ENCODE results near the gene CLIP2.
"Not testable (repeated sequence)": the region's sequence is repeated elsewhere in the genome, so short reads cannot be mapped to it uniquely, and the experiment has no call there.

The CLIP2 gene

DNA sequence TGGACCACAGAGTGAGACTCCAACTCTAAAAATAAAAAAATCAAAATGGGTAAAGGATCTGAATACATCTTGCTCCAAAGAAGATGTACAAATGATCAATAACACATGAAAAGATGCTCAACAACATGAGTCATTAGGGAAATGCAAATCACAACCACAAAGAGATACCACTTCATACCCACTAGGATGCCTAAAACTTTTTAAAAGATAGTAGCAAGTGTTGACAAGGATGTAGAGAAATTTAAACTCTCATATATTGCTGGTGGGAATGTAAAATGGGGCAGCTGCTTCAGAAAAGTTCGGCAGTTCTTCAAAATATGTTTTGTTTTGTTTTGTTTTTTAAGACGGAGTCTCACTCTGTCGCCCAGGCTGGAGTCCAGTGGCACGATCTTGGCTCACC lies 118.8 kb downstream of the CLIP2 start:
- no peak for DNase-seq

DNA sequence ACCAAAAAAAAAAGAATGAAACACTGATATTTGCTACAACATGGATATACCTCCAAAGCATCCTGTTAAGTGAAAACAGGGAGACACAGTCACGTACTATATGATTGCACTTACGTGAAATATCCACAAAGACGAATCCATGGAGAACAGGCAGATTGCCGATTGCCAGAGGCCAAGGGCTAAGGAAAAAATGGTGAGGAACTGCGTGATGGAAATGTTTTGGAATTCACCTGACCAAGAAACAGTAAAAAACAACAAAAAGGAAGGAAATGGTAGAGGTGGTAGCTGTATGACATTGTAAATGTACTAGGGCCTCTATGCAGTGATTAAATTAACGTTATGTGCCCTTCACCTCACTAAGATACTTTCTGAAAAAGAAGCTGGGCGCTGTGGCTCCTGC lies 120.4 kb downstream of the CLIP2 start:
- DNase-seq: no peak

DNA sequence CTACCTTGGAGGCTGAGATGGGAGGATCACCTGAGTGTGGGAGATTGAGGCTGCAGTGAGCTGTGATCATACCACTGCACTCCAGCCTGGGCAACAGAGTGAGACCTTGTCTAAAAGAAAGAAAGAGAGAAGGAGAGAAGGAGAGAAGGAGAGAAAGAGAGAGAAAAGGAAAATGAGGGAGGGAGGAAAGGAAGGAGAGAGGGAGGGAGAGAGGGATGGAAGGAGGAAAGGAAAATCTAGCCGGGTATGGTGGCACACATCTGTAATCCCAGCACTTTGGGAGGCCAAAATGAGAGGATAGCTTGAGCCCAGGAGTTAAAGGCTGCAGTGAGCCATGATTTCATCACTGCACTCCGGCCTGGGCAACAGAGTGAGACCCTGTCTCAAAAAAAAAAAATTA lies 121.6 kb downstream of the CLIP2 start:
- DNase-seq: no peak

DNA sequence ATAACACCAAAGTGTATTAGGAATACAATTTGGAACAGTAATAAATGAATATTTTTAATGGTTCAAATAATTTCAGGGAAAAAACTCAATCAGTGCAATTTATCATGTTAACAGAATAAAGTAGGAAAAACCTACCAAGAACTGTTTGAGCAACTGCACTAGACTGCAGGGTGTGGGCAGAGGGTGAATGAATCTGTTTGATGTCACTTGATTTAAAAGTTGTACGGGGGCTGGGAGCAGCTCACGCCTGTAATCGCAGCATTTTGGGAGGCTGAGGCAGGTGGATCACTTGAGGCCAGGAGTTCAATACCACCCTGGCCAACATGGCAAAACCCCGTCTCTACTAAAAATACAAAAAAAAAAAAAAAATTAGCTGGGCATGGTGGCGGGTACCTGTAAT lies 122.4 kb downstream of the CLIP2 start:
- not testable (repeated sequence) for DNase-seq

DNA sequence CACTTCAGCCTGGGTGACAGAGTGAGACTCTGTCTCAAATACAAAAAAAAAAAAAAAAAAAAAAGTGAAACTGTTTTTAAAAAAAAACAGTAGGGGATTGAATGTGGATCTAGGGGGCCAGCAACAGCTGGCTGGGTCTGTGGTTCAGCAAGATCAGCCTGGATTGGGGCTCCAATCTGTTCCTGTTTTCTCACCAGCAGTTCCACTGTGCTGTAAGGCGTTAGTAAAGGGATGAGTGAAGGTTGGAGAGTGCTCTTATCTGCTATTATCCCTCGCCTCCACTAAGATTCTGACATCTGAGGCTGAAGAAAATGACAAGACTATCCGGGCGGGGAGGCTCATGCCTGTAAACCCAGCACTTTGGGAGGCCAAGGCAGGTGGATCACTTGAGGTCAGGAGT lies 122.8 kb downstream of the CLIP2 start:
- DNase-seq: peak; percentile 43

DNA sequence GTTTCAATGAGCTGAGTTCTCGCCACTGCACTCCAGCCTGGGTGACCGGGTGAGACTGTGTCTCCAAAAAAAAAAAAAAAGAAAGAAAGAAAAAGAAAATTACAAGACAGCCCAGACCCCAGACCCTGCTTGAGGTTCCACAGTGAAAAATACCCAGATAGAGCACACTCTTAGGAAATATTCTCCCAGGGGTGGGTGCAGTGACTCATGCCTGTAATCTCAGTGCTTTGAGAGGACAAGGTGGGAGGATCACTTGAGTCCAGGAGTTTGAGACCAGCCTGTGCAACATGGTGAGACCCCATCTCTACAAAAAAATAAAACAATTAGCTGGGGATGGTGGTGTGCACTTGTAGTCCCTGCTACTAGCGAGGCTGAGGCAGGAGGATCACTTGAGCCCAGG lies 123.4 kb downstream of the CLIP2 start:
- no peak for DNase-seq

DNA sequence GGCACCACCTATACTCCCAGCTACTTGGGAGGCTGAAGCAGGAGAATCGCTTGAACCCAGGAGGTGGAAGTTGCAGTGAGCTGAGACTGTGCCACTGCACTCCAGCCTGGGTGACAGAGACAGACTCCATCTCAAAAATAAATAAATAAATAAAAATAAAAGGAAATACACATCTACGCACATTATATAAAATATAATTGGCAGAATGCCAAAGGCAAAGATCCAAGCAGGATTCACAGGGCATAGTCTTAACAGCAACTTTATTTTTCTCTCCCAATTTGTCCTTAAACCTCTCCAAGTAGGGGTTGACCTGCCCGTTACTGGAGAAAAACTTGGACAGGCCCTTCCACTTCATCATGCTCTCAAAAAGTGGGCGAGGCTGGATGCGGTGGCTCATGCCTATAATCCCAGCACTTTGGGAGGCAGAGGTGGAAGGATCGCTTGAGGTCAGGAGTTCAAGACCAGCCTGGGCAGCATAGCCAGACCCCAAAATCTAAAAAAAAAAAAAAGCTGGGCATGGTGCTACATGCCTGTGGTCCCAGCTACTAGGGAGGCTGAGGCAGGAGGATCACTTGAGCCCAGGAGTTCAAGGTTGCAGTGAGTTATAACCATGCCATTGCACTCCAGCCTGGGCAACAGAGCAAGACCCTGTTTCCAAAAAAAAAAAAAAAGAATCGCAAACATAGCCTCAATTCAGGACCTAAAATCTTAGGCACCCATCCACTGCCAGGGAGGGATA lies 125.6 kb downstream of the CLIP2 start:
- not testable (repeated sequence) for DNase-seq

DNA sequence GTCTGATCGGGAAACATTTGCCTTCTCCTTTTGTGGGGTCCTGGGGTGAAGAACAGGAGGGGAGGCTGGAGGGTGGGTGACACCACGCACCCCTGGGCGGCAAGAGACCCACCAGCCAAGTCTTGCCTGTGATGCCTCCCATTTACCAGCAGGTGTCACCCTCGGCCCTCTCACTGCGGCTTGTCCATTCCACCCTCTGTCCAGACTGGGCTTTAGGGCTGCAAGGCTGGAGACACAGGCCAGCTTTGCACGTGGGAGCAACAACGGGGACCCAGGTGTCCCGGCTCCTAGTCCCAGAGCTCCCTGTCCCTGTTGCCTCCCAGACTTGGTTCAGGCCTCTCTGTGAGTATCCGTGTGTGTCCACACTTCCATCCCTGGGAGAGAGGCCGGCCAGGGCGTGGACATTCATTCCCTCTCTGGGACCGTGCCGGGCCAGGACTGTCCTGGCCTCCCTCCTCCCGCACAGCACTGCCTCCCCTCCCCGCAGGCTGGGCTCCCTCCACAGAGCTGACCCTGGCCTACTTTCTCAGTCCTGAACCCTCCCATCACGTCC lies 128.3 kb downstream of the CLIP2 start:
- peak; percentile 28 for DNase-seq

DNA sequence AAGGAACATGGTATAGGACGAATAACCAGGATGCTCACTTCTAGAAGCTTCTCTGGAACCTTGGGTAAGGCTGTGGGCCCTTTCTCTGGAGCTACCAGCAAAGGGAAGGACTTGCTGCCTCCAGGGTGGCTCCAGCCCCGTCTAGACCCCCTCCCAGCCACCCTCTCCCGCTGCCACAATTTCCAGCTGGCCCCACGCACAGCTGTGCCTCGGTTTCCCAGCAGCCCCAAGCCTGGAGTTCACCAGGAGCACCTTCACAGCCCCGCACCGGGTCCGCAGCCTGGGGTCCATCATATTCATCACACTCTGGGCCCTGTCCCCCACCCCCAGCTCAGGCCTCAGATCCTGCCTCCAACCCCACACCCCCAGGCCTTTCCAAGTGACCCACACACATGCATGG lies 128.9 kb downstream of the CLIP2 start:
- DNase-seq: no peak

DNA sequence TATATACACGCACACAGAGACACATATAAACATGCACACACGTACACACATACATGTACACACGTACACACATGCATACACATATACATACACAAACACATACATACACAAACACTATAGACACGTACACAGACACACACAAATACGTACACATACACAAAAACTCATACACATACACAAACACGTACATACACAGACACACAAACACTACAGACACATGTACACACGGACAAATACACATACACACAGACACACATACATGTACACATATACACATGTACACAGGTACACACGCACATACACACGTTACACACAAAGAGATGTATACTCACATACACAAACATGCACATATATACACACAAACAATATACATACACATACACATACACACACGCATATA lies 129.3 kb downstream of the CLIP2 start:
- DNase-seq: no peak

DNA sequence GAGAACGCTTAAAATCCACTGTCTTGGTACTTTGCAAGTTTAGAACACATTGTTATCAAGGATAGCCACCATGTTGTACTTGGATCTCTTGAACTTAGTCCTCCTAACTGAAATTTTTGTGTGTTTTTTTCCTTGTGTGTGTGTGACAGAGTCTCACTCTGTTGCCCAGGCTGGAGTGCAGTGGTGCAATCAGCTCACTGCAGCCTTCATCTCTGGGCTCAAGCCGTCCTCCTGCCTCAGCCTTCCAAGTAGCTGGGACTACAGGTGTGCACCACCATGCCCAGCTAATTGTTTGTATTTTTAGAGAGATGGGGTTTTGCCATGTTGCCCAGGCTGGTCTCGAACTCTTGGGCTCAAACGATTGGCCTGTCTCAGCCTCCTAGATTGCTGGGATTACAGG lies 130.0 kb downstream of the CLIP2 start:
- not testable (repeated sequence) for DNase-seq

DNA sequence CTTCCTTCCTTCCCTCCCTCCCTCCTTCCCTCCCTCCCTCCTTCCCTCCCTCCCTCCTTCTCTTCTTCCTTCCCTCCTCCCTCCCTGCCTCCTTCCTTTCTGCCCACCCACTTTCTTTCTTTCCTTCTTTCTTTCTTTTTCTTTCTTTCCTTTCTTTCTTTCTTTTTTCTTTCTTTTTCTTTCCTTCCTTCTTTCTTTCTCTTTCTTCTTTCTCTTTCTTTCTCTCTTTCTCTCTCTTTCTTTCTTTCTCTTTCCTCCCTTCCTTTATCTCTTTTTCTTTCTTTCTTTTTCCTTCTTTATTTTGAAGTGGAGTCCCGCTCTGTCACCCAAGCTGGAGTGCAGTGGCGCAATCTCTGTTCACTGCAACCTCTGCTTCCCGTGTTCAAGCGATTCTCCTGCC lies 130.8 kb downstream of the CLIP2 start:
- DNase-seq: no peak

DNA sequence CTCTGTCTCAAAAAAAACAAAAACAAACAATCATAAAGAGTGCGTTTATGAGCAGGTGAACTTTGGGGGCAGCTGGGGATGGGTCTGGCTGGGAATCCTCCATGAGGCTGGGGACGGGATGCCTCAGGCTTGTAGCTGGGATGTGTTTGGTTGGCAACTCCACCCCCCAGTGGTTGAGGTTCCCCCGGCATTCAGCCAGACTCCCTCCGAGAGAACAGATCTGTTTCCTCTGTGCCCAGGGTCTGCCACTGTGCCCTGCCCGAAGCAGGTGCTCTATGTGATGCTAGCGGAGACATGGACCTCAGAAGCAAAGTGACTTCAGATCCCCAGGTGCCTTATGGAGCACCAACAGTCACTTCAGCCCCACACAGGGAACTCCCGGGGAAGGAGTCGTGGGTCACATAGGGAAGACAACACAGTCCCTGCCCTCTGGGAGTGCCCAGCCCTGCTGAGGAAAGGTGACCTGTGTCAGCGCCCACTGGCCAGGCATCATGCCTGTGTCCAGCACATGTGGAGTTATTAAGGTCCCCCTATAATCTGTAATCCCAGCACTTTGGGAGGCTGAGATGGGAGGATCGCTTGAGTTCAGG lies 135.2 kb downstream of the CLIP2 start:
- DNase-seq: no peak

DNA sequence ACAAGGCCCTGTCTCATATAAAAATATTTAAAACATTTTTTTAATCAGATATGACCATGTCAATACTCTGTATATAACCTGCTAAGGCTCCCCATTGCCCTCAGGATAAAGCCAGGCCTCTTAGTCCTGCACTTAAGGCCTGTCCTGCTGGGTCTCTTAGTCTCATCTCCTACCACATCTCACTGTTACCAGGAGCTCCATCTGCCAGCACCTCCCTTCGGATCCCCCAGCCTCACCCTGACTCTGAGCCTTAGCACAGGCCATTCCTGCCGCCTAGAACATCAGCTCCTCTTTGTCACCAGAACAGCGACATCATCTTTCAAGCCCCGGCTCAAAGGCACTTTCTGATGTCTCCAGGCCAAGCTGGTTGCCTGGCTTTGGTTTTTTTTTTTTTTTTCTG lies 138.8 kb downstream of the CLIP2 start:
- no peak for DNase-seq

DNA sequence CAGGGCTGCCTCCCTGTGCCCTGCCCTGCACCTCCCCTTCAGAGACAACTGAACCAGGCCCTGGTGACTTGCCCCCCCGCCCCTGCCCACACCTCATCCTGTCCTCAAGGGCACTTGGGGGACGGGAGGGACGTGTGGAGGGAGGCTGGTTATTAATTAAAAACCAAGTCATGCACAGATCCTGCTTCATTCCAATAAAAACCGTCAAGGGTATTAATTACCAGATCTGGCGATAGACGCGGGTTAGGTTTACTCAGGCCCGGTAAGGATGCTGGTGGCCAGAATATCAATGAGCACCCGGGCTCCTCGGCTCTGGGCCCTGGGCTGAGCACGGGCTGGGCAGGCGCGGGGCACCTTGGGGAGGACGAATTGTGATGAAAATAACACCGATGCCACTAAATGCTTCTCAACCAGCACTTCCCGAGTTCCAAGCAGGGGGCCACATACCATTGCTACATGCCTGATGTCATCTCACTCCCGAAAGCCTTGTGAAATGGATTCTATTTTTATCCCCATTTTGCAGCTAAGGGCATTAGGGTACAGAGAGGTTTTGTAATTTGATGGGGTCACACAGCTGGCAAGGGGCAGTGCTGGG lies 140.0 kb downstream of the CLIP2 start:
- peak; percentile 9 for DNase-seq

DNA sequence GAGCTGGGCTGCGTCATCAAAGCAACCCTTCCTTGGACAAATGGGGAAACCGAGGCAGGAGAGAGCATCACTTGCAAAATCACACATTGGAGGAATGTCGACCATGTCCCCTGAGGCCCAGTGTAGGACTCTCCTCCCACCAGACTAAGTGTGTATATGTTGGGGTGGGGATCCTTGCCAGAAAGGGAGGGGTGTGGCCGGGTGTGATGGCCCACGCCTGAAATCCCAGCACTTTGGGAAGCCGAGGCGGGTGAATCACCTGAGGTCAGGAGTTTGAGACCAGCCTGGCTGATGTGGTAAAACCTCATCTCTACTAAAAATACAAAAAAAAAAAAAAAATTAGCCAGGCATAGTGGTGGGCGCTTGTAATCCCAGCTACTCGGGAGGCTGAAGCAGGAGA lies 141.2 kb downstream of the CLIP2 start:
- not testable (repeated sequence) for DNase-seq

DNA sequence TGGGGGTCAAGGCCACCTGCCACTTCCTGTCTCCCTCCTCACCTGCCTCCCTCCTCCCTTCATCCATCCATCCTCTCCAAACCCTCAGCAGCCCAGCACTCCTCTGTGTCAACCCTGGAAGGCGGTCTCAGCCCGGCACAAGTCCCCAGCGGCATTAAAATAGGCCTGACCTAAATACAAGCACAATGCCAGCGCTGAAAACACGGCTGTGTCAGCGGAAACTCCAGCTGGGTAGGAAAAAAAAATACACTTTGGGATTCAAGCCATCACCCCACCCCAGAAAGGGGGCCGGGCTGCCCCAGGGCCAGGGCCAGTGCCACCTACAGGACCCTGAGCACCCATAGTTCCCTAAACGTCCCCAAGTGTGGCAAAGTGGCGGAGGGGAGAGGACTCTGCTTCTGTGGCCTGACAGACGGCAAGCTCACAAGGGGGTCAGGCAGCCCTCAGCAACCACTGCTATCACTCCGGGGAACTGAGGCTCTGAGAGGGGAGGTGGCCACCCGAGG lies 141.8 kb downstream of the CLIP2 start:
- DNase-seq: no peak

DNA sequence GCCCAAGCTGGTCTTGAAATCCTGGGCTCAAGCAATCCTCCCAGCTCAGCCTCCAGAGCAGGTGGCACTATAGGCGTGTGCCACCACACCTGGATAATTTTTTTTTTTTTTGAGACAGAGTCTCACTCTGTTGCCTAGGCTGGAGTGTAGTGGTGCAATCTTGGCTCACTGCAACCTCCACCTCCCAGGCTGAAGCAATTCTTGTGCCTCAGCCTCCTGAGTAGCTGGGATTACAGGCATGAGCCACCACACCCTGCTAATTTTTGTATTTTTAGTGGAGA lies 148.0 kb downstream of the CLIP2 start:
- not testable (repeated sequence) for DNase-seq

DNA sequence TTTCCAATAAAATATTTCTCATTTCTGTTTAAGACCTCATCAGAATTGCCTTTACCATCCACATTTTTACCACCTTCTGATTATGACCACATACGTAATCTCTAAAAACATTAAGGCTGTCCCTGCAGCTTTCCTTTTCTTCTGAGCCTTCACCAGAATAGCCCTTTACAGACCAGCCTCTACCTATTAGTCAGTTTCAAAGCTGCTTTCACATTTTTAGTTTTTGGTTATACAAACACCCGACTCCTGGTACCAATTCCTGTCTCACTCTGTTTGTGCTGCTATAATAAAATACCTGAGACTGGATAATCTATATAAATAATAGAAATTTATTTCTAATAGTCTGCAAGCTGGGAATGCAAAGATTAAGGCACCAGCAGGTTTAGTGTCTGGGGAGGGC lies 149.1 kb downstream of the CLIP2 start:
- no peak for DNase-seq

DNA sequence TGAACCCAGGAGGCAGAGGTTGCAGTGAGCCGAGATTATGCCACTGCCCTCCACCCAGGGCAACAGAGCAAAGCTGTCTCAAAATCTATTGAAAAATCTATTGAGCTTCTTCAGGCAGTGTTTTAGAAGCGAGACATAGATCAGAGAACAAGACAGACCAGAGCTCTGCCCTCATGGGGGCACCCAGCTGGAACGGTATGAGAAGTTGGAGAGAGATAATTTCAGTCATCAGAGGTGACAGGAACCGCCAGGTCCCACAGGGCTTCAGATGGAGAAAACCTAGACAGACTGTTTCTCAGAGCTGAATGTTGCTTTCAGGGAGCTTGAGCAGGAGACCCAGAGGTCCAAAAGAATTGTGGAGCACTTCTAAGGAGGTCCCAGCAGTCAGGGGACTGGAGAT lies 150.3 kb downstream of the CLIP2 start:
- no peak for DNase-seq

DNA sequence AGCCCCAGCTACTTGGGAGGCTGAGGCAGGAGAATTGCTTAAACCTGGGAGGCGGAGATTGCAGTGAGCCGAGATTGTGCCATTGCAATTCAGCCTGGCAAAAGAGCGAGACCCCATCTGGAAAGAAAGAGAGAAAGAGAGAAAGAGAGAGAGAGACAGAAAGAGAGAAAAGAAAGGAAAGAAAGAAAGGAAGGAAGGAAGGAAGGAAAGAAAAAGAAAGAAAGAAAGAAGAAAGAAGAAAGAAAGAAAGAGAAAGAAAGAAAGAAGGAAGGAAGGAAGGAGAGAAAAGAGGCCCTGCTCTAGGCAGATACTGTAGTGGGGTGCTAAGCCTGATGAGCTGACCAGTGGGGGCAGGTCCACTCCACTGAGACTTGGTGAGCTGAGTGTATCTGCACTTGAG lies 150.9 kb downstream of the CLIP2 start:
- DNase-seq: not testable (repeated sequence)

DNA sequence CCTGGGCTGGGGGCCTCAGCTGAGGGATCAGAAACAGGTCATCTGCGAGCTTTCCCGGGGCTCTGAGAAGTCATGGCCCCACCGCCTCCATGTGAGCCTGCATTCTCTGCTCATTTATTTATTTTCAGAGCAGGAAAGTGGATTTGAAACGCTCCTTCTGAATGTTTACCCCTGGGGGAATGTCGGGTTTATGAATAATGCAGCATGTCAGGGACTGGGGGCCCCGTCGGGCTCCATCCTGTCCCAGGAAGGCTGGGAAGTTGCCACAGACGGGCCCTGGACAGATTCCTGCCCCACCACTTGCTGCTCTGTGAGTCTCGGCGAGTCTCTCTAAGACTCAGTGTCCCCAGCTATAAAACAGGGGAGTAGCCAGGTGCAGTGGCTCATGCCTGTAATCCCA lies 152.6 kb downstream of the CLIP2 start:
- DNase-seq: no peak

DNA sequence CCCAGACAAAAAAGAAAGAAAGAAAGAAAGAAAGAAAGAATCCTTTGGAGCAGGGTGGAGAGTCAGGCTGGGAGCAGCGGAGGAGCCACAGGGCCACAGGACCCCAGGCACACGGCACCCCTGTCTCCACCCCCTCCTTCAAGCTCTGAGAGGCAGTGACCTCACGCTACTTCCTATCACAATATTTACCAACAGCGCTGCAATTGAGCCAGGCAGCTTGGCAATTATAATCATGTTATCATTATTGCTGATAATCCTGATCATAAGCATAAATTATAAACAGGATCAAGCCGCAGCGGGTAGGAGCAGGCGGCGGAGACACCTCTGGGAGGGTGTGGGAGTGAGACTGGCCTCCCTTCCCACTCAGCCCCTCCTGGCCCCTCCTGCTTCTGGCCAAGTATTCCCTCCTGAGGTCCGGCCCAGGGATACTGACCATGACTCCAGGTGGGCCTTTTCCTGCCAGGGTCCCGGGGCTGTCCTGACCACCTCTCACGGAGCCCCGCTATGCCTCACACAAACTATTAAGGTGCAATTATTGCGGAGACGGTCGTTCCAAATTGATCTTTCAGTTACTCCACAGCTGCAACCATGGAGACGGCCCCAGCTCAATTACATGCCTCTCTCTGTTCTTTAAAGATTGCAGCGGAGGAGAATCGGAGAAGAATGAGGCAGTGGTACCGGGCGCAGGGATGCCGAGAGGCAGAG lies 154.5 kb downstream of the CLIP2 start:
- DNase-seq: peak; percentile 79

DNA sequence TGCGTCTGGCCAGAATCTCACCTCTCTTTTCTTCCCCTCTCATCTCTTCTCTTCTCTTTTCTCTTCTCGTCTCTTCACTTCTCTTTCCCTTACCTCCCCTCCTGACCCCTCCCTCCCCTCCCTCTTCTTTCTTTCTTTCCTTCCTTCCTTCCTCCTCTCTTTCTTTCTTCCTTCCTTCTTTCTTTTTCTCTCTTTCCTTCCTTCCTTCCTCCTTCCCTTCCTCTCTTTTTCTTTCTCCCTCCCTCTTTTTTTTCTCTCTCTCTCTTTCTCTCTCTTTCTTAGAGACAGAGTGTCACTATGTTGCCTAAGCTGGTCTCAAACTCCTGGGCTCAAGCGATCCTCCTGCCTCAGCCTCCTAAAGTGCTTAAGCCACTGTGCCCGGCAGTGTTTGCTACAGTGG lies 159.9 kb downstream of the CLIP2 start:
- DNase-seq: no peak

All from NCI-H2227 treated with DMSO at 0.1 percent for 48 hours (cell line).